Transverse colon (tissue), 4 donors: ENCODE results near the gene CDCA4.

Experiments
- CTCF ChIP-seq, 5 experiments: fragments of 200-600 bp in 3 of 5; fragments of 450-650 bp in 2 of 5; sonication (generic) in 3 of 5; IDR thresholded peaks; 1 replicate in 2 of 5; 2 replicates in 3 of 5; pipeline ENCODE4 v1.5.1; 2016 to 2017; ENCODE audit warnings: antibody characterized with exemption in 5 of 5, inconsistent platforms in 3 of 5, mild to moderate bottlenecking in 2 of 5, moderate library complexity in 1 of 5
- EP300 ChIP-seq: sonication (generic); formaldehyde crosslinking; IDR thresholded peaks from one replicate; pipeline ENCODE4 v1.6.1; 2017; ENCODE audit warnings: antibody characterized with exemption, low read depth
- POLR2A ChIP-seq: fragments of 450-650 bp; IDR thresholded peaks from one replicate; pipeline ENCODE4 v1.6.1; 2016; ENCODE audit warnings: antibody characterized with exemption, mild to moderate bottlenecking, moderate library complexity
- POLR2AphosphoS5 ChIP-seq, 3 donors: sonication (generic); formaldehyde crosslinking; IDR thresholded peaks; one replicate each; pipeline ENCODE4 v1.6.1; 2016; ENCODE audit warnings: antibody characterized with exemption in 3 of 3

DNA sequence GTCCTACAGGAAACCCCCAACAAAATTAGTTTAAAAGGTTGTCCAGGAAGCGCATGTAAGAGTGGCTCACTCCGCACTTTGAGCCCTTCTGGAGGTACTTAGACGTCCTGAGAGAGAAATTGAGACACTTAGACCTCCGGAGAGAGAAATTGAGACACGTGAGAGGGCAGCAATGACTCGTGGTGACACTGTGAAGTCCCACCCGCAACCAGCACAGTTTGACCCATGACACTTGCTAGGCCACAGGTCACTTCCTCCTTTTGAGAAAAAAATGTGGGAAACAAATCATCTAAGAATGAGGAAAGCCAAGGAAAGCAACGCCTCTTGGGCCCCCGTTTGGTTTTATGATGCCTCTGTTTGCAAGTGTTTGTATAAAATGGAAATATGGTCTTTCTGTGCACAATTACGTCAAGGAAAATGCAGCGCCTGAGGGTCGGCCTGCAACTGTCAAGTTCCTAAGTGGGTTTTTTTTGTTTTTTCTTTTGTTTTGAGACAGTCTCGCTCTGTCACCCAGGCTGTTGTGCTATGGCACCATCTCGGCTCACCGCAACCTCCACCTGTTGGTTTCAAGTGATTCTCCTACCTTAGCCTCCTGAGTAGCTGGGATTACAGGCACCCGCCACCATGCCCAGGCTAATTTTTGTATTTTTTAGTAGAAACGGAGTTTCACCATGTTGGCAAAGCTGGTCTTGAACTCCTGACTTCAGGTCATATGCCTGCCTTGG, 13.6 kb upstream of the CDCA4 start:
- TF ChIP-seq CTCF (IDR thresholded peaks at IDR 0.05) (no peak), POLR2AphosphoS5 (IDR thresholded peaks at IDR 0.05) (no peak), POLR2A (no peak), EP300 (no peak)
